Gastrocnemius medialis (tissue), 4 donors: ENCODE measurements around the gene SGMS1. TPM values are rescaled to one million over a fixed set of nuclear protein-coding genes. Genes with fewer than 3 reads are reported as not detected.
"Not testable (repeated sequence)": the region's sequence is repeated elsewhere in the genome, so short reads cannot be mapped to it uniquely, and the experiment has no call there.

Source experiments
- ATAC-seq, 2 donors: fragments of 150-250 bp; one replicate each; pipeline ENCODE4 v1.9.1; 2016
- DNase-seq, 2 donors: peaks; one replicate each; pipeline ENCODE4 v3.0.0-alpha.2; 2019
- H3K27ac ChIP-seq, 4 donors: fragments of 200-600 bp; sonication (generic); 1 replicate in 1 of 4; 2 replicates in 3 of 4; pipeline ENCODE4 v1.5.1; 2016 to 2018; ENCODE audit warnings: mild to moderate bottlenecking in 2 of 4, moderate library complexity in 1 of 4
- H3K27me3 ChIP-seq, 3 donors: fragments of 200-600 bp; sonication (generic) in 2 of 3; 1 replicate in 1 of 3; 2 replicates in 2 of 3; pipeline versions ENCODE4 v1.5.1 to v1.6.0; 2016 to 2019; ENCODE audit warnings: mild to moderate bottlenecking in 1 of 3, moderate library complexity in 1 of 3
- H3K36me3 ChIP-seq, 2 donors: fragments of 200-600 bp; sonication (generic) in 1 of 2; one replicate each; pipeline ENCODE4 v1.5.1; 2017 to 2018
- H3K4me1 ChIP-seq, 2 donors: fragments of 200-600 bp; sonication (generic) in 1 of 2; one replicate each; pipeline ENCODE4 v1.5.1; 2016 to 2017; ENCODE audit warnings: mild to moderate bottlenecking in 2 of 2
- H3K4me3 ChIP-seq, 4 donors: fragments of 200-600 bp; sonication (generic) in 3 of 4; 1 replicate in 1 of 4; 2 replicates in 3 of 4; pipeline ENCODE4 v1.5.1; 2016 to 2019; ENCODE audit warnings: mild to moderate bottlenecking in 2 of 4
- H3K9me3 ChIP-seq, 3 donors: fragments of 200-600 bp; sonication (generic) in 2 of 3; 1 replicate in 1 of 3; 2 replicates in 2 of 3; pipeline ENCODE4 v1.5.1; 2016 to 2019
- CTCF ChIP-seq, 5 experiments: fragments of 450-650 bp in 3 of 5; fragments of 200-600 bp in 2 of 5; sonication (generic) in 2 of 5; IDR thresholded peaks in 4 of 5; conservative IDR thresholded peaks in 1 of 5; 1 replicate in 4 of 5; 2 replicates in 1 of 5; pipeline ENCODE4 v1.5.1; 2016 to 2019; ENCODE audit warnings: antibody characterized with exemption in 5 of 5, mild to moderate bottlenecking in 3 of 5, moderate library complexity in 3 of 5
- POLR2A ChIP-seq, 2 donors: fragments of 450-650 bp; IDR thresholded peaks; one replicate each; pipeline ENCODE4 v1.6.1; 2017; ENCODE audit warnings: antibody characterized with exemption in 2 of 2, mild to moderate bottlenecking in 2 of 2, moderate library complexity in 2 of 2
- in situ Hi-C, 4 donors: fragments of 200-750 bp; cut with MboI; loops; one replicate each; pipeline versions ENCODE4 v1.15.0 to v1.8.0; 2017; ENCODE audit warnings: low sequenced_read_pairs in 4 of 4
- intact Hi-C: fragments of 100-400 bp; cut with DNase I; formaldehyde crosslinking; loops from one replicate; pipeline ENCODE4 v1.15.1; 2023; ENCODE audit warnings: low total_unique reads
- total RNA-seq, 4 donors: library from RNA; depleted of rRNA; stranded (reverse); fragments of >200 nt; gene quantifications; one replicate each; pipeline versions ENCODE4 v1.1.0 to v1.2.3, GENCODE V29; 2016

Gene SGMS1
- total RNA-seq, 4 donors from 2014 or later: 17.6 to 30.7 (median 25.0) TPM

- Histone ChIP-seq H3K4me3 (no peak overlapping the region), H3K4me1 (no peaks in the 10 kb centered on the region), H3K9me3 (no peaks in the 10 kb centered on the region), H3K27me3 (no peaks in the 10 kb centered on the region), H3K36me3 (no peaks in the 10 kb centered on the region), H3K27ac (no peak overlapping the region)
- no peak for TF ChIP-seq POLR2A (IDR thresholded peaks at IDR 0.05)
- no peak for TF ChIP-seq CTCF (IDR thresholded peaks at IDR 0.05 in 4 of 5, conservative IDR thresholded peaks at IDR 0.05 in 1 of 5)
- in situ Hi-C loops: no loop called here
- DNase-seq (no peak), ATAC-seq (no peak)
- intact Hi-C loops: no loop called here
Measured at GRCh38 chr10:50453940-50454339, 169.8 kb downstream of the SGMS1 start.

- in situ Hi-C loops (no loop called here), intact Hi-C loops (no loop called here)
- H3K9me3 ChIP-seq: no peaks in the 10 kb centered on the region
- ATAC-seq (no peak), DNase-seq (no peak)
- H3K27me3 ChIP-seq: no peaks in the 10 kb centered on the region
- H3K27ac ChIP-seq: no peak overlapping the region
- no peaks in the 10 kb centered on the region for H3K36me3 ChIP-seq
- no peaks in the 10 kb centered on the region for H3K4me1 ChIP-seq
- H3K4me3 ChIP-seq: no peak overlapping the region
- TF ChIP-seq POLR2A (IDR thresholded peaks at IDR 0.05): no peak
- TF ChIP-seq CTCF (IDR thresholded peaks at IDR 0.05 in 4 of 5, conservative IDR thresholded peaks at IDR 0.05 in 1 of 5): no peak
Measured at GRCh38 chr10:50452603-50453002, 171.2 kb downstream of the SGMS1 start.

GRCh38 chr10:50447691-50448090, 176.1 kb downstream of the SGMS1 start:
- H3K36me3 ChIP-seq: no peaks in the 10 kb centered on the region
- no peak overlapping the region for H3K4me3 ChIP-seq
- ATAC-seq (no peak), DNase-seq (no peak)
- TF ChIP-seq POLR2A (IDR thresholded peaks at IDR 0.05) (no peak), CTCF (IDR thresholded peaks at IDR 0.05 in 4 of 5, conservative IDR thresholded peaks at IDR 0.05 in 1 of 5) (no peak)
- no peak overlapping the region for H3K27ac ChIP-seq
- no peaks in the 10 kb centered on the region for H3K9me3 ChIP-seq
- in situ Hi-C loops: no loop called here
- intact Hi-C loops: no loop called here
- no peaks in the 10 kb centered on the region for H3K4me1 ChIP-seq
- no peaks in the 10 kb centered on the region for H3K27me3 ChIP-seq

GRCh38 chr10:50445777-50446176, 178.0 kb downstream of the SGMS1 start:
- H3K36me3 ChIP-seq, H3K4me3 ChIP-seq, H3K4me1 ChIP-seq, H3K27ac ChIP-seq, in situ Hi-C loops, H3K27me3 ChIP-seq, intact Hi-C loops, ATAC-seq, DNase-seq, H3K9me3 ChIP-seq: not testable (repeated sequence)

GRCh38 chr10:50440489-50440888, 183.3 kb downstream of the SGMS1 start:
- peaks cover 0 to 4% of the 10 kb centered on the region in 2 donors for H3K4me1 ChIP-seq
- DNase-seq (no peak), ATAC-seq (no peak)
- no peaks in the 10 kb centered on the region for H3K9me3 ChIP-seq
- H3K27ac ChIP-seq: no peak overlapping the region
- in situ Hi-C loops: no loop called here
- intact Hi-C loops: no loop called here
- TF ChIP-seq POLR2A (IDR thresholded peaks at IDR 0.05): no peak
- TF ChIP-seq CTCF (IDR thresholded peaks at IDR 0.05 in 4 of 5, conservative IDR thresholded peaks at IDR 0.05 in 1 of 5): no peak
- H3K36me3 ChIP-seq: no peaks in the 10 kb centered on the region
- no peaks in the 10 kb centered on the region for H3K27me3 ChIP-seq
- no peak overlapping the region for H3K4me3 ChIP-seq
